GM23338 (cell line): ENCODE measurements around the gene SPINDOC. TPM values are rescaled to one million over a fixed set of nuclear protein-coding genes. Genes with fewer than 3 reads are reported as not detected.

Experiments
- ATAC-seq: fragments of 200-7000 bp; cut with Tn5 transposase; 3 replicates; pipeline ENCODE4 v1.9.1; 2020
- DNase-seq: peaks from one replicate; pipeline ENCODE4 v3.0.0-alpha.2; 2015; ENCODE audit warnings: low spot score
- H2AFZ ChIP-seq: fragments of 200-600 bp; sonication (generic); 2 replicates; pipeline ENCODE4 v1.8.0; 2016; ENCODE audit warnings: antibody characterized with exemption, mild to moderate bottlenecking, moderate library complexity
- H3F3A ChIP-seq: fragments of 200-600 bp; sonication (generic); replicated peaks from 2 replicates; pipeline ENCODE4 v1.8.0; 2017; ENCODE audit warnings: antibody characterized with exemption, mixed run types, low read depth
- H3K27ac ChIP-seq: fragments of 200-600 bp; sonication (generic); 2 replicates; pipeline ENCODE4 v1.6.1; 2016; ENCODE audit warnings: low read depth
- H3K27me3 ChIP-seq: fragments of 200-600 bp; sonication (generic); 2 replicates; pipeline ENCODE4 v1.8.0; 2016; ENCODE audit warnings: mild to moderate bottlenecking, mixed run types, moderate library complexity; ENCODE audit not compliant: insufficient read depth
- H3K36me3 ChIP-seq: fragments of 200-600 bp; sonication (generic); 2 replicates; pipeline ENCODE4 v1.8.0; 2016; ENCODE audit warnings: mild to moderate bottlenecking; ENCODE audit not compliant: insufficient read depth
- H3K4me1 ChIP-seq: fragments of 200-600 bp; sonication (generic); 2 replicates; pipeline ENCODE4 v1.8.0; 2016; ENCODE audit warnings: mild to moderate bottlenecking, moderate library complexity; ENCODE audit not compliant: insufficient read depth
- H3K4me2 ChIP-seq: fragments of 200-600 bp; sonication (generic); 2 replicates; pipeline ENCODE4 v1.7.1; 2017; ENCODE audit warnings: mixed run types
- H3K4me3 ChIP-seq: fragments of 200-600 bp; sonication (generic); 2 replicates; pipeline ENCODE4 v1.6.1; 2016; ENCODE audit warnings: mixed run types
- H3K79me2 ChIP-seq: fragments of 200-600 bp; sonication (generic); replicated peaks from 2 replicates; pipeline ENCODE4 v1.8.0; 2017; ENCODE audit warnings: mild to moderate bottlenecking; ENCODE audit not compliant: insufficient read depth
- H3K9me2 ChIP-seq: fragments of 200-600 bp; sonication (generic); 2 replicates; pipeline ENCODE4 v1.8.0; 2017; ENCODE audit not compliant: insufficient read depth
- H4K20me1 ChIP-seq: fragments of 200-600 bp; sonication (generic); replicated peaks from 2 replicates; pipeline ENCODE4 v1.8.0; 2017; ENCODE audit warnings: mild to moderate bottlenecking; ENCODE audit not compliant: insufficient read depth
- H3K27ac Mint-ChIP-seq: 2 replicates; pipeline ENCODE4 v1.8.0; 2020; ENCODE audit warnings: inconsistent platforms, mild to moderate bottlenecking, moderate library complexity, mixed read lengths
- H3K27me3 Mint-ChIP-seq: 3 replicates; pipeline ENCODE4 v1.8.0; 2022; ENCODE audit warnings: low read depth, mild to moderate bottlenecking, moderate library complexity, mixed read lengths, inconsistent platforms; ENCODE audit not compliant: insufficient read depth, poor library complexity
- H3K36me3 Mint-ChIP-seq: 3 replicates; pipeline ENCODE4 v1.8.0; 2021; ENCODE audit warnings: low read depth, mild to moderate bottlenecking, inconsistent platforms, moderate library complexity, mixed read lengths
- H3K4me1 Mint-ChIP-seq: 3 replicates; pipeline ENCODE4 v1.8.0; 2020; ENCODE audit warnings: mild to moderate bottlenecking, inconsistent platforms, mixed read lengths
- H3K4me3 Mint-ChIP-seq: 3 replicates; pipeline ENCODE4 v1.8.0; 2021; ENCODE audit warnings: moderate library complexity, mild to moderate bottlenecking, inconsistent platforms, mixed read lengths
- H3K9me3 Mint-ChIP-seq: 3 replicates; pipeline ENCODE4 v1.8.0; 2020; ENCODE audit warnings: moderate library complexity, mild to moderate bottlenecking, inconsistent platforms, mixed read lengths
- CTCF ChIP-seq, 2 experiments: fragments of 200-600 bp in 1 of 2; sonication (generic) in 1 of 2; conservative IDR thresholded peaks; 2 replicates each; pipeline versions ENCODE4 v1.5.1 to v1.6.1; 2016 to 2017; ENCODE audit warnings: antibody characterized with exemption in 2 of 2, low read depth in 2 of 2, mild to moderate bottlenecking in 2 of 2, moderate library complexity in 1 of 2
- JUNB ChIP-seq: IDR thresholded peaks from one replicate; pipeline ENCODE4 v1.6.1; 2016; ENCODE audit warnings: antibody characterized with exemption; ENCODE audit not compliant: unreplicated experiment
- POLR2AphosphoS5 ChIP-seq: IDR thresholded peaks from 2 replicates; pipeline ENCODE4 v1.6.1; 2016; ENCODE audit warnings: antibody characterized with exemption, low read depth
- REST ChIP-seq: IDR thresholded peaks from one replicate; pipeline ENCODE4 v1.6.1; 2018; ENCODE audit warnings: antibody characterized with exemption; ENCODE audit not compliant: unreplicated experiment
- ZNF114 ChIP-seq: fragments of 250-450 bp; sonication (Bioruptor Pico); IDR thresholded peaks from 2 replicates; pipeline ENCODE4 v1.5.0; 2020; ENCODE audit warnings: mild to moderate bottlenecking, moderate library complexity
- ZNF462 ChIP-seq: fragments of 250-450 bp; sonication (Bioruptor Pico); IDR thresholded peaks from 2 replicates; pipeline ENCODE4 v1.5.0; 2020; ENCODE audit warnings: mild to moderate bottlenecking, moderate library complexity
- polyA plus RNA-seq: library from polyadenylated mRNA; unstranded; fragments of >200 nt; fragmentation: Nextera tagmentation; extraction: Ambion mirVana; gene quantifications from 2 replicates; pipeline ENCODE4 v1.2.1, GENCODE V29; 2016
- total RNA-seq: library from RNA; depleted of rRNA; stranded (reverse); fragments of >200 nt; shearing (Covaris generic); gene quantifications from 2 replicates; pipeline ENCODE4 v1.2.3, GENCODE V29; 2014

SPINDOC gene
- total and polyA plus RNA-seq, 2 experiments from 2014 or later, result 9.4 to 84.7 TPM

- TF ChIP-seq ZNF462 (CRISPR knock-in tag) (no peak), ZNF114 (no peak), POLR2AphosphoS5 (no peak)
Observed at GRCh38 chr11:63802637-63803414, 10.4 kb upstream of the SPINDOC start (continued).

- H2AFZ ChIP-seq, result no peak overlapping the region
- Mint-ChIP-seq H3K4me1 (no peaks in the 10 kb centered on the region; the same call in 2 of the 3 replicates), H3K27ac (no peak overlapping the region), H3K27me3 (peaks cover 4% of the 10 kb centered on the region), H3K36me3 (no peaks in the 10 kb centered on the region), H3K4me3 (no peak overlapping the region), H3K9me3 (no peaks in the 10 kb centered on the region)
- H3F3A ChIP-seq, result 0 out of 2 replicates have a peak, but pooled peaks cover 4% of the 10 kb centered on the region
- no peaks in the 10 kb centered on the region for H3K4me1 ChIP-seq
- H3K4me2 ChIP-seq, result no peak overlapping the region
- no peak overlapping the region for H3K27ac ChIP-seq
- H3K9me2 ChIP-seq, result no peaks in the 10 kb centered on the region
- no peaks in the 10 kb centered on the region for H3K27me3 ChIP-seq
- H4K20me1 ChIP-seq, result no peaks in the 10 kb centered on the region; the same call in 1 of the 2 replicates
- ATAC-seq (no peak), DNase-seq (no peak)
- H3K79me2 ChIP-seq, result no peaks in the 10 kb centered on the region
- H3K4me3 ChIP-seq, result no peak overlapping the region
- no peaks in the 10 kb centered on the region for H3K36me3 ChIP-seq
- TF ChIP-seq REST, result no peak
- TF ChIP-seq CTCF (conservative IDR thresholded peaks at IDR 0.05; ENCODE audit: low read depth in 2 of 2), result no peak
- no peak for TF ChIP-seq JUNB
Observed at GRCh38 chr11:63804259-63804658, 9.0 kb upstream of the SPINDOC start.
